HepG2 (cell line): Measurements from ENCODE around the gene ANKRD39. TPM values are rescaled to one million over a fixed set of nuclear protein-coding genes. Genes with fewer than 3 reads are reported as not detected.

ENCODE experiments used
- AHDC1 ChIP-seq: sonication (generic); formaldehyde crosslinking; IDR thresholded peaks from 2 replicates; pipeline ENCODE4 v1.5.1; 2020; ENCODE audit warnings: mild to moderate bottlenecking, missing genetic modification reagents, borderline replicate concordance
- EHMT2 ChIP-seq: fragments of 200-600 bp; sonication (generic); IDR thresholded peaks from 2 replicates; pipeline ENCODE4 v1.7.0; 2017; ENCODE audit warnings: antibody characterized with exemption, low read depth, low read length, borderline replicate concordance
- FOXP4 ChIP-seq: sonication (generic); formaldehyde crosslinking; IDR thresholded peaks from 2 replicates; pipeline ENCODE4 v1.4.0; 2020; ENCODE audit warnings: missing genetic modification reagents
- HBP1 ChIP-seq: IDR thresholded peaks from 2 replicates; pipeline ENCODE4 v1.6.1; 2016; ENCODE audit warnings: low read depth, control low read depth
- HNF1B ChIP-seq: sonication (generic); formaldehyde crosslinking; IDR thresholded peaks from 2 replicates; pipeline ENCODE4 v1.5.1; 2020; ENCODE audit warnings: mild to moderate bottlenecking, moderate library complexity, missing genetic modification reagents
- MXD3 ChIP-seq: IDR thresholded peaks from 2 replicates; pipeline ENCODE4 v1.6.1; 2016; ENCODE audit warnings: mild to moderate bottlenecking, missing biosample characterization, missing genetic modification reagents
- NRL ChIP-seq: sonication (generic); formaldehyde crosslinking; IDR thresholded peaks from 2 replicates; pipeline ENCODE4 v1.5.0; 2020; ENCODE audit warnings: missing genetic modification reagents, mild to moderate bottlenecking, moderate library complexity, borderline replicate concordance
- RCOR2 ChIP-seq: IDR thresholded peaks from 2 replicates; pipeline ENCODE4 v1.6.1; 2016; ENCODE audit warnings: missing biosample characterization, missing genetic modification reagents
- SALL1 ChIP-seq: sonication (generic); formaldehyde crosslinking; IDR thresholded peaks from 2 replicates; pipeline ENCODE4 v1.8.0; 2022; ENCODE audit warnings: mild to moderate bottlenecking, missing genetic modification reagents
- SCMH1 ChIP-seq: sonication (generic); formaldehyde crosslinking; IDR thresholded peaks from 2 replicates; pipeline ENCODE4 v1.9.0; 2021; ENCODE audit warnings: missing genetic modification reagents, mild to moderate bottlenecking, borderline replicate concordance
- TOPORS ChIP-seq: sonication (generic); formaldehyde crosslinking; IDR thresholded peaks from 2 replicates; pipeline ENCODE4 v1.8.0; 2023; ENCODE audit warnings: mild to moderate bottlenecking, missing genetic modification reagents
- YEATS4 ChIP-seq: sonication (generic); formaldehyde crosslinking; IDR thresholded peaks from 2 replicates; pipeline ENCODE4 v1.4.0; 2020; ENCODE audit warnings: missing genetic modification reagents, borderline replicate concordance
- ZFP41 ChIP-seq: sonication (generic); formaldehyde crosslinking; IDR thresholded peaks from 2 replicates; pipeline ENCODE4 v1.4.0; 2020; ENCODE audit warnings: mild to moderate bottlenecking, missing genetic modification reagents, borderline replicate concordance
- ZNF251 ChIP-seq: sonication (generic); formaldehyde crosslinking; IDR thresholded peaks from 2 replicates; pipeline ENCODE4 v1.9.0; 2021; ENCODE audit warnings: mild to moderate bottlenecking, missing genetic modification reagents
- ZNF280B ChIP-seq: sonication (generic); formaldehyde crosslinking; IDR thresholded peaks from 2 replicates; pipeline ENCODE4 v1.5.0; 2020; ENCODE audit warnings: missing genetic modification reagents, mild to moderate bottlenecking, borderline replicate concordance
- ZNF589 ChIP-seq: sonication (generic); formaldehyde crosslinking; conservative IDR thresholded peaks from 2 replicates; pipeline ENCODE4 v1.8.0; 2022; ENCODE audit warnings: mild to moderate bottlenecking, moderate library complexity, missing genetic modification reagents
- ZNF605 ChIP-seq: sonication (generic); formaldehyde crosslinking; IDR thresholded peaks from 2 replicates; pipeline ENCODE4 v1.8.0; 2022; ENCODE audit warnings: mild to moderate bottlenecking, missing genetic modification reagents
- polyA plus RNA-seq, 8 experiments: library from polyadenylated mRNA; depleted of rRNA in 3 of 8; stranded (reverse) in 7 of 8; unstranded in 1 of 8; fragments of >200 nt; fragmentation: Illumina TruSeq in 4 of 8; extraction: Trizol in 4 of 8; gene quantifications; 2 replicates each; pipeline versions ENCODE4 v1.2.1 to v1.2.3, GENCODE V29; 2011 to 2016; ENCODE audit warnings: low read depth in 4 of 8, missing spikeins in 1 of 8, mixed read lengths in 1 of 8; ENCODE audit not compliant: insufficient read depth in 1 of 8
- total RNA-seq, 5 experiments: library from RNA; depleted of rRNA; stranded (reverse); fragments of >200 nt; fragmentation: Illumina TruSeq; extraction: Trizol; gene quantifications; 2 replicates each; pipeline ENCODE4 v1.2.3, GENCODE V29; 2016; ENCODE audit warnings: low read depth in 1 of 5

The ANKRD39 gene
- total and polyA plus RNA-seq, 2 of the 13 experiments (the other 11 are each of a cell fraction or from before 2014, with no cell fraction given), result 23.2 to 24.8 TPM

- TF ChIP-seq MXD3 (CRISPR knock-in tag), result no peak
- no peak for TF ChIP-seq ZNF251 (CRISPR knock-in tag)
- no peak for TF ChIP-seq AHDC1
- TF ChIP-seq HBP1 (CRISPR knock-in tag), result no peak
- no peak for TF ChIP-seq SCMH1 (CRISPR knock-in tag)
- no peak for TF ChIP-seq YEATS4
- TF ChIP-seq FOXP4, result no peak
- no peak for TF ChIP-seq TOPORS
- no peak for TF ChIP-seq ZNF280B (CRISPR knock-in tag)
- 0 out of 2 replicates have a peak, but pooled peaks have one; percentile 61 for TF ChIP-seq SALL1 (CRISPR knock-in tag)
- peak; percentile 76; the same call in 1 of the 2 replicates for TF ChIP-seq NRL
- no peak for TF ChIP-seq ZNF605 (CRISPR knock-in tag)
- TF ChIP-seq ZNF589 (CRISPR knock-in tag), result no peak
- TF ChIP-seq ZFP41 (CRISPR knock-in tag), result no peak
- TF ChIP-seq RCOR2 (CRISPR knock-in tag), result no peak
- no peak for TF ChIP-seq EHMT2
- 0 out of 2 replicates have a peak, but pooled peaks have one; percentile 66 for TF ChIP-seq HNF1B
These were observed 47.0 kb downstream of the ANKRD39 start (continued) for GRCh38 chr2:96810783-96811192.
